ENCODE results near the gene CTNND2. TPM values are rescaled to one million over a fixed set of nuclear protein-coding genes. Genes with fewer than 3 reads are reported as not detected.

The CTNND2 gene
- total and polyA plus RNA-seq, 4 donors, result 0.03 to 1.0 (median 0.27) TPM

DNA sequence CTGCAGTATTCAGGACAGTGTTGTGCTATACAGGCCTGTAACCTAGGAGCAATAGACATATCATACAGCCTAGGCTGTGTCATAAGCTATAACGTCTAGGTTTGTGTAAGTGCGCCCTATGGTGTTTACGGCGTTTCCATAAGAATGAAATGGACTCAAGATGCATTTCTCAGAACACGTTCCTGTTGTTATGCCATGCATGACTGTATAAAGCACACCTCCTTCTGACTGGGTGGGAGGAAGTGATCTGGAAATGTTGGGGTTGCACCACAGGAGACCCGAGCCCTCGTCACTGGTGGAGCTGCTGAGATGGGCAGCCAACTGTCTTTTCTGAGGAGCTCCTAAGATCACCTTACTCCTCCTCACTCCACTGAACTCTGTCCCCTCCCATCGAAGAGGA lies 751.9 kb downstream of the CTNND2 start:
- Histone ChIP-seq H3K4me1 (ENCODE audit: control insufficient read depth in 1 of 2, insufficient read depth in 2 of 2, low read length in 2 of 2) (no peaks in the 10 kb centered on the region), H3K36me3 (ENCODE audit: control insufficient read depth in 1 of 2, insufficient read depth in 2 of 2, low read length in 1 of 2) (no peaks in the 10 kb centered on the region), H3K27me3 (ENCODE audit: control insufficient read depth in 1 of 2, insufficient read depth in 2 of 2, low read length in 1 of 2) (no peaks in the 10 kb centered on the region), H3K27ac (ENCODE audit: low read depth in 1 of 2, low read length in 2 of 2) (no peak overlapping the region), H3K4me3 (ENCODE audit: low read length in 2 of 2) (no peak overlapping the region), H3K9me3 (ENCODE audit: control insufficient read depth, low read length) (no peaks in the 10 kb centered on the region)
- intact Hi-C loops (cut with DNase I), result no loop called here
- WGBS, 2 donors, result 84 to 85% methylated on average over 8 of the region's 8 CpGs
- ATAC-seq (ENCODE audit: low FRiP score), result no peak
- DNase-seq, result no peak

DNA sequence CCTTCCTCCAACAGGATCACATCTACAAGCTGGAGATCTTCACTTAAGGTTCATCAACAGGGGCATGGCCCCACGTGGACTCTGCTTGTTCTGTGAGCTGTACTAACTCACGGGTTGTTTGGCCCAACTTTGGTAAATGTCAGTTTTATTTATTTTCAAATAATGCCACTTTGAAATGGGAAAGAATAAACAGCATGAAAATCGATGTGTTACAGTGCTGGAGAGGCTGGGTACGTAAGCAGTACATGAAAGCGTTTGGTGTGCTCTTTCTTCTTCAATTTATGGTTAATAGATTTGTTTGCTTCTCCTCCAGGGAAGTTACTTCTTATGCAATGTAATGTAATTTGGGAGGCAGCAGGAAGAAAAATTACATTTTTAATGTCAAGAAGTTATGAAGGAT lies 753.3 kb downstream of the CTNND2 start:
- no peaks in the 10 kb centered on the region for H3K4me1 ChIP-seq (ENCODE audit: control insufficient read depth in 1 of 2, insufficient read depth in 2 of 2, low read length in 2 of 2)
- DNase-seq, result no peak
- ATAC-seq (ENCODE audit: low FRiP score), result no peak
- H3K4me3 ChIP-seq (ENCODE audit: low read length in 2 of 2), result no peak overlapping the region
- intact Hi-C loops (cut with DNase I), result no loop called here
- H3K27ac ChIP-seq (ENCODE audit: low read depth in 1 of 2, low read length in 2 of 2), result no peak overlapping the region
- no peaks in the 10 kb centered on the region for H3K9me3 ChIP-seq (ENCODE audit: control insufficient read depth, low read length)
- no peaks in the 10 kb centered on the region for H3K36me3 ChIP-seq (ENCODE audit: control insufficient read depth in 1 of 2, insufficient read depth in 2 of 2, low read length in 1 of 2)
- WGBS, 2 donors, result 74% methylated on average over 5 of the region's 5 CpGs
- no peaks in the 10 kb centered on the region for H3K27me3 ChIP-seq (ENCODE audit: control insufficient read depth in 1 of 2, insufficient read depth in 2 of 2, low read length in 1 of 2)

DNA sequence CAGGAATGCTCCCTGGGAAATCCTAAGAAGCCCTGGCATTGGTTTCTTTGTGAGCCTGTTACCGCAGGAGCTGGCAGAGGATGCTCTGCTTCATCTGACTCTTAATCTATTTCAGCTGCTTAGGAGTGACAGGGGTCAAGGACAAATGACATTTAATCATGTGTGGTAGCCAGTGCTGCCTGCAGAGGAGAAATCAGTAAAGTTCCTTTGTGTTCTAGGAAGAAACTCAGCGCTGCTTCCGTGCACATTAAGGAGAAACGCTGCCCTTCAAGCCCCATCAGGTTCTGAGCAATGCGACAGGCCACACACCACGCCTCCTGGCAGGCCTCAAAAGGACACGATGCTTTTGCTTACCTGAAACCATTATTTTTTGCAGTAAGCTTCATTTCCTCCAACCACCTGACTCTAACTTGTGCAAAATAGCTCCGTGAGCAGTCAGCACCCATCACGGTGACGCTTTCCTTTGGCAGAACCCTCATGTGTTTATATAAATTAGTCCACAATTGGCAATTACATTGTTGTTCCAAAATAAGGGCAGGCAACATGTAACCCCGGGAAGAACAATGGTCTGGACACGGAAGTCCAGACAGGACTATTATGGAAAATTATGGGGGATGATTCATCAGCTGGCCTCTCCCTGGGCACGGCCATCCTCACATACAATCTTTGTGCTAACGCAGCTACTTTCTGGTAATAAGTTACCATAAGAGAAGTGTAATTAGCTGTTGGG lies 755.3 kb downstream of the CTNND2 start:
- Histone ChIP-seq H3K27me3 (ENCODE audit: control insufficient read depth in 1 of 2, insufficient read depth in 2 of 2, low read length in 1 of 2) (no peaks in the 10 kb centered on the region), H3K4me1 (ENCODE audit: control insufficient read depth in 1 of 2, insufficient read depth in 2 of 2, low read length in 2 of 2) (no peaks in the 10 kb centered on the region), H3K27ac (ENCODE audit: low read depth in 1 of 2, low read length in 2 of 2) (no peak overlapping the region), H3K36me3 (ENCODE audit: control insufficient read depth in 1 of 2, insufficient read depth in 2 of 2, low read length in 1 of 2) (no peaks in the 10 kb centered on the region), H3K9me3 (ENCODE audit: control insufficient read depth, low read length) (no peaks in the 10 kb centered on the region), H3K4me3 (ENCODE audit: low read length in 2 of 2) (no peak overlapping the region)
- no peak for DNase-seq
- ATAC-seq (ENCODE audit: low FRiP score), result no peak
- intact Hi-C loops (cut with DNase I), result no loop called here
- 78% methylated on average over 14 of the region's 14 CpGs for WGBS, 2 donors

DNA sequence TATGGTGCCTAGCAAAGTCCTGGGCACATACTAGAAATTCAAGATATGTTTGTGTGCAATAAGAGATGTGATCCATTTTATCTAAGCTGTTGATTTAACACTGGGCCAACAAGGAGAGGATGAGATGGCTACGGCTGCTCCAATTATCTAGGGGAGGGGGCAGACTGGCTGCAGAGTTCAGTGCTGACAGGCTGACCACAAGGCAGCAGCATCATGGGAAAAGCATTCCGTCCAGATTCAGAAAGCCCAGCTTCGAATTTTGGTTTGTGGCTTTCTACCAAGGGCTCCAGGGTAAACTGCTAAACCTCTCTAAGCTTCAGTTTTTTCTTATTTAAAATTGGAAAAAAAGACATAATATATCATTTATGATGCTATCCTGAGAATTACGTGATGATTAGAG lies 758.1 kb downstream of the CTNND2 start:
- H3K27me3 ChIP-seq (ENCODE audit: control insufficient read depth in 1 of 2, insufficient read depth in 2 of 2, low read length in 1 of 2), result no peaks in the 10 kb centered on the region
- no peak overlapping the region for H3K27ac ChIP-seq (ENCODE audit: low read depth in 1 of 2, low read length in 2 of 2)
- 60 to 63% methylated on average over 4 of the region's 4 CpGs for WGBS, 2 donors
- H3K4me3 ChIP-seq (ENCODE audit: low read length in 2 of 2), result no peak overlapping the region
- H3K4me1 ChIP-seq (ENCODE audit: control insufficient read depth in 1 of 2, insufficient read depth in 2 of 2, low read length in 2 of 2), result no peaks in the 10 kb centered on the region
- H3K36me3 ChIP-seq (ENCODE audit: control insufficient read depth in 1 of 2, insufficient read depth in 2 of 2, low read length in 1 of 2), result no peaks in the 10 kb centered on the region
- ATAC-seq (ENCODE audit: low FRiP score) (no peak), DNase-seq (no peak)
- no peaks in the 10 kb centered on the region for H3K9me3 ChIP-seq (ENCODE audit: control insufficient read depth, low read length)
- intact Hi-C loops (cut with DNase I), result no loop called here

DNA sequence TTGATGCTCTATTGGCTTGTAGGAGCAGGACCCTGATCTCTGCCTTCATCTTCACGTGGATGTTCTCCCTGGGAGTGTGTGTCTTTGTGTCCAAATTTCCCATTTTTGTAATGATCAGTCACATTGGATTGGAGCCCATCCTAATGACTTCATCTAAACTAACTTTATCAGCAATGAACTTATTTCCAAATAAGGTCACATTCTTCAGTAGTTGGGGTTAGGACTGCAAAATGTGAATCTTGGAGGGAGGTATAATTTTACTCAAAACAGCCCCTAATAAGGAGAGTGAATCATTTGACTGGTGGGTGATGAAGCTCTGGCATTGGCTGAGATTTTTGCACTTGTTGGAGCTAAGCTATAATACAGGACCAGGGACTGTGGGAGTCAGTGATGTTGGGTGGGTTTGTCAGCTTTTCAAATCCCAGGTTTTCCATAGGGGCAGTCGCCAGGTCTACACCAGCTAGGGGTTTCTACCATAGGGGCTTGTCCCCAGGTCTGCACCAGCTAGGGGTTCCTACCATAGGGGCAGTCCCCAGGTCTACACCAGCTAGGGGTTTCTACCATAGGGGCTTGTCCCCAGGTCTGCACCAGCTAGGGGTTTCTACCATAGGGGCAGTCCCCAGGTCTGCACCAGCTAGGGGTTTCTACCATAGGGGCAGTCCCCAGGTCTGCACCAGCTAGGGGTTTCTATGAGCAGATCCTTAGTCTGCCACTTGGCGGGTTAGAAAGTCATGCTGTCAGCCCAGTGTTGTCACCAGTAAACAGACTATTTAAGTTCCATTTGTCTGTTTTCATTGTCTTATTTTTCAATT lies 760.6 kb downstream of the CTNND2 start:
- 49 to 62% methylated on average over 3 of the region's 3 CpGs for WGBS, 2 donors
- Histone ChIP-seq H3K27ac (ENCODE audit: low read depth in 1 of 2, low read length in 2 of 2) (no peak overlapping the region), H3K9me3 (ENCODE audit: control insufficient read depth, low read length) (no peaks in the 10 kb centered on the region), H3K36me3 (ENCODE audit: control insufficient read depth in 1 of 2, insufficient read depth in 2 of 2, low read length in 1 of 2) (no peaks in the 10 kb centered on the region), H3K4me1 (ENCODE audit: control insufficient read depth in 1 of 2, insufficient read depth in 2 of 2, low read length in 2 of 2) (no peaks in the 10 kb centered on the region), H3K4me3 (ENCODE audit: low read length in 2 of 2) (no peak overlapping the region), H3K27me3 (ENCODE audit: control insufficient read depth in 1 of 2, insufficient read depth in 2 of 2, low read length in 1 of 2) (no peaks in the 10 kb centered on the region)
- DNase-seq (no peak), ATAC-seq (ENCODE audit: low FRiP score) (no peak)
- intact Hi-C loops (cut with DNase I), result no loop called here

DNA sequence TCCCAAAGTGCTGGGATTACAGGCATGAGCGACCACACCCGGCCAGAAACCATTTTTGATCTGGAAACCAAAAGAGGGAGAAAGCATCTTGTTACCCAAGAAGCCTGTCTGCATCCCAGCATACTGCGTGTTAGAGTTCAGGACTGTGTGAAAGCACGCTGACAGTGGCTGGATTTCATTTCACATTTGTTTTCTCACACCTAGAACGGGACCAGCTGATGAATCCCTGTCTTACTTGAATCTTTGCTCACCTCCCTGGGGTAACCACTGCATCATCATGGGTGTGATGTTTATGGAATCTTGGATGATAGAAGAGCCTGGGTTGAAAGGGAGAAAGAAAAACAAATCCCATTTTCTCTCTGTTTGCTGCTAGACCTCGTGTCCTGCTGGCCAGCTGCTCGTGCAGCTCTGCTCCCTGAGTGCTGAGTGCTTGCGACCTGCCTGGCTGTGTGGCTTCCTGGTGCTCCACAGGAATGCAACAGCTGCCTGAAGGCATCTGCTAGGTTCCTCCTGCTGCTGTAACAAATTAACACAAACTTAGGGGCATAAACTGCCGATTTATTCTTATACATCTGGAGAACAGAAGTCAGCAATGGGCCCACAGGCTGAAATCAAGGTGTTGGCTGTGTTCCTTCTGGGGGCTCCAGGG lies 764.9 kb downstream of the CTNND2 start:
- DNase-seq (no peak), ATAC-seq (ENCODE audit: low FRiP score) (no peak)
- WGBS, 2 donors, result 40 to 45% methylated on average over 9 of the region's 9 CpGs
- H3K9me3 ChIP-seq (ENCODE audit: control insufficient read depth, low read length), result peaks cover 2% of the 10 kb centered on the region
- H3K36me3 ChIP-seq (ENCODE audit: control insufficient read depth in 1 of 2, insufficient read depth in 2 of 2, low read length in 1 of 2), result no peaks in the 10 kb centered on the region
- H3K4me1 ChIP-seq (ENCODE audit: control insufficient read depth in 1 of 2, insufficient read depth in 2 of 2, low read length in 2 of 2), result no peaks in the 10 kb centered on the region
- H3K27me3 ChIP-seq (ENCODE audit: control insufficient read depth in 1 of 2, insufficient read depth in 2 of 2, low read length in 1 of 2), result no peaks in the 10 kb centered on the region
- H3K4me3 ChIP-seq (ENCODE audit: low read length in 2 of 2), result no peak overlapping the region
- intact Hi-C loops (cut with DNase I), result no loop called here
- H3K27ac ChIP-seq (ENCODE audit: low read depth in 1 of 2, low read length in 2 of 2), result no peak overlapping the region

DNA sequence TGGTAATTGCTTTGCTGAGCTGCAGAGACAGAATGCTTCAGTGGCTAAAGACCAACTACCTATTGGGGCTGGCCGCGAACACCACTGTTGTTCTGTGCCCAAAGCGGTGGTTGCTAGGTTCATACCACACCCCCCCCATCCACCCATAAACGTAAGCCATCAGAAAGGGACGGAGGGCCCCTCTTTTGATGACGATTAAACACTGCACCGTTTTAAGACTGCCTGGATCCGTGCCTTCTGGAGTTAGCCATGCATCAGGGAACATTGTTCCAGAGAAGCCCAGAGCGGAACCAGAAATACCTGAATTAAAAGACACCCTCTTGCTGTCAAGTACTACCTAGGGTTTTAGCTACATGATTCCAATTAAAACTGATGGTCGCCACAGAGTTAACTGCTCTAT lies 774.1 kb downstream of the CTNND2 start:
- Histone ChIP-seq H3K4me3 (ENCODE audit: low read length in 2 of 2) (no peak overlapping the region), H3K27me3 (ENCODE audit: control insufficient read depth in 1 of 2, insufficient read depth in 2 of 2, low read length in 1 of 2) (no peaks in the 10 kb centered on the region), H3K27ac (ENCODE audit: low read depth in 1 of 2, low read length in 2 of 2) (no peak overlapping the region), H3K36me3 (ENCODE audit: control insufficient read depth in 1 of 2, insufficient read depth in 2 of 2, low read length in 1 of 2) (no peaks in the 10 kb centered on the region), H3K9me3 (ENCODE audit: control insufficient read depth, low read length) (no peaks in the 10 kb centered on the region), H3K4me1 (ENCODE audit: control insufficient read depth in 1 of 2, insufficient read depth in 2 of 2, low read length in 2 of 2) (no peaks in the 10 kb centered on the region)
- ATAC-seq (ENCODE audit: low FRiP score), result no peak
- WGBS, 2 donors, result 83 to 84% methylated on average over 10 of the region's 10 CpGs
- DNase-seq, result no peak
- intact Hi-C loops (cut with DNase I), result no loop called here

DNA sequence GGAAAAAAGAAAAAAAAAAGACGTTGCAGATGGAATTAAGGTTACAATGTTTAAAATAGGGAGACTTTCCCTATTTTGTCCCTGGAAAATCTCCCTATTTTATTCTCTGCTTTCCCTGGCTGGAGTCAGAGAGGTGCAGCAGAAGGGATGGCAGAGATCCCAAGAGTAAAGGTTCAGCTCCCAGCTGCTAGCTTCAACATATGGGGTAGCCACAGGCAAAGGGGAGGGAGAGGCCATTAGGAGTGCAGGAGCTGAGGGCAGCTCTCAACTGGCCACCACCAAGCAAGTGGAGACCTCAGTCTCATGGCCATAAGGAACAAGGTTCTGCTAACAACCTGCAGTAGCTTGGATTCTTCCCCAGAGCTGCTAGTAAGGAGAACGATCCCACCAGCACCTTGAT lies 776.2 kb downstream of the CTNND2 start:
- H3K27me3 ChIP-seq (ENCODE audit: control insufficient read depth in 1 of 2, insufficient read depth in 2 of 2, low read length in 1 of 2), result no peaks in the 10 kb centered on the region
- H3K9me3 ChIP-seq (ENCODE audit: control insufficient read depth, low read length), result no peaks in the 10 kb centered on the region
- WGBS, 2 donors, result 58 to 63% methylated on average over 2 of the region's 2 CpGs
- ATAC-seq (ENCODE audit: low FRiP score) (no peak), DNase-seq (no peak)
- intact Hi-C loops (cut with DNase I), result no loop called here
- no peaks in the 10 kb centered on the region for H3K36me3 ChIP-seq (ENCODE audit: control insufficient read depth in 1 of 2, insufficient read depth in 2 of 2, low read length in 1 of 2)
- no peak overlapping the region for H3K27ac ChIP-seq (ENCODE audit: low read depth in 1 of 2, low read length in 2 of 2)
- no peak overlapping the region for H3K4me3 ChIP-seq (ENCODE audit: low read length in 2 of 2)
- H3K4me1 ChIP-seq (ENCODE audit: control insufficient read depth in 1 of 2, insufficient read depth in 2 of 2, low read length in 2 of 2), result no peaks in the 10 kb centered on the region
